Activated naive CD4-positive, alpha-beta T cell treated with anti-CD3 and anti-CD28 coated beads, Interleukin-2, amount 50 U/mL, for 16 hours (primary cell): ENCODE measurements around the gene GPR158.

Experiments used
- DNase-seq: peaks from one replicate; pipeline ENCODE4 v3.0.0-alpha.2; 2020

Gene GPR158

GRCh38 chr10:25209618-25210017, 34.8 kb downstream of the GPR158 start:
- no peak for DNase-seq

- DNase-seq, result no peak
These were observed 35.5 kb downstream of the GPR158 start for GRCh38 chr10:25210265-25210664.

GRCh38 chr10:25220156-25220555, 45.4 kb downstream of the GPR158 start:
- DNase-seq, result no peak

- DNase-seq, result no peak
These were observed 47.4 kb downstream of the GPR158 start for GRCh38 chr10:25222085-25222660.

- peak; percentile 12 for DNase-seq
These were observed 52.2 kb downstream of the GPR158 start for GRCh38 chr10:25226775-25227682.

GRCh38 chr10:25231751-25232150, 57.0 kb downstream of the GPR158 start:
- no peak for DNase-seq

GRCh38 chr10:25232204-25232603, 57.4 kb downstream of the GPR158 start:
- no peak for DNase-seq

GRCh38 chr10:25245165-25245564, 70.4 kb downstream of the GPR158 start:
- DNase-seq, result no peak

GRCh38 chr10:25257646-25258045, 82.8 kb downstream of the GPR158 start:
- no peak for DNase-seq

GRCh38 chr10:25261110-25261509, 86.3 kb downstream of the GPR158 start:
- no peak for DNase-seq

GRCh38 chr10:25261558-25261957, 86.8 kb downstream of the GPR158 start:
- DNase-seq, result no peak

GRCh38 chr10:25263931-25264330, 89.1 kb downstream of the GPR158 start:
- DNase-seq, result no peak

GRCh38 chr10:25278180-25278579, 103.4 kb downstream of the GPR158 start:
- DNase-seq, result no peak

- DNase-seq, result no peak
These were observed 105.3 kb downstream of the GPR158 start for GRCh38 chr10:25280076-25280475.

- no peak for DNase-seq
These were observed 105.8 kb downstream of the GPR158 start for GRCh38 chr10:25280573-25280972.

- no peak for DNase-seq
These were observed 111.0 kb downstream of the GPR158 start for GRCh38 chr10:25285809-25286208.

GRCh38 chr10:25288181-25288580, 113.4 kb downstream of the GPR158 start:
- no peak for DNase-seq

GRCh38 chr10:25294032-25294926, 119.5 kb downstream of the GPR158 start:
- DNase-seq, result no peak

GRCh38 chr10:25296324-25296723, 121.5 kb downstream of the GPR158 start:
- DNase-seq, result no peak

GRCh38 chr10:25297466-25297865, 122.7 kb downstream of the GPR158 start:
- no peak for DNase-seq

GRCh38 chr10:25300073-25300472, 125.3 kb downstream of the GPR158 start:
- DNase-seq, result no peak

GRCh38 chr10:25304606-25305005, 129.8 kb downstream of the GPR158 start:
- no peak for DNase-seq

GRCh38 chr10:25306386-25306785, 131.6 kb downstream of the GPR158 start:
- DNase-seq, result no peak
